ENCODE results near the gene SRSF5.

The SRSF5 gene

DNA sequence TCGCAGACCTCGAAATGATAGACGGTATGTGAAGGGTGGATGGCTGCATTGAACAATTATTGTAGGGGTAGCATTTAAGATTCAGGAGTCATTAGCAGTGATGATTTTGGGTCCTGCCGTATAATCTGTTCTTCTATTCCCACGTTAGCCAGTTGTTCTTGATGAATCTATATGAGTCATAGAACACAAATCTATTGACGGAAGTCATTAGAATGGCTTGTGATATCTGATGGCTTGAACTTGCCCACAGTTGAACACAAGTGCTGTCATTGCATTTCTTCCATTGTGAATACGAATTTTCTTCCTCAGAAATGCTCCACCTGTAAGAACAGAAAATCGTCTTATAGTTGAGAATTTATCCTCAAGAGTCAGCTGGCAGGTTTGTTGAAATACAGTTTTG is 1.9 kb downstream of the SRSF5 start:
- no peak for DNase-seq (ENCODE audit: low spot score)
- POLR2A ChIA-PET (ENCODE audit: low non-redundant PET) = interaction anchor here (0.6 kb wide), 1 partner anchor 83 kb away, joined by 3 read pairs; no protein-coding TSS in a partner anchor
- CTCF ChIA-PET = no interaction called here
- H3K27ac ChIP-seq = no peak overlapping the region
- TF ChIP-seq, protein P1, sequence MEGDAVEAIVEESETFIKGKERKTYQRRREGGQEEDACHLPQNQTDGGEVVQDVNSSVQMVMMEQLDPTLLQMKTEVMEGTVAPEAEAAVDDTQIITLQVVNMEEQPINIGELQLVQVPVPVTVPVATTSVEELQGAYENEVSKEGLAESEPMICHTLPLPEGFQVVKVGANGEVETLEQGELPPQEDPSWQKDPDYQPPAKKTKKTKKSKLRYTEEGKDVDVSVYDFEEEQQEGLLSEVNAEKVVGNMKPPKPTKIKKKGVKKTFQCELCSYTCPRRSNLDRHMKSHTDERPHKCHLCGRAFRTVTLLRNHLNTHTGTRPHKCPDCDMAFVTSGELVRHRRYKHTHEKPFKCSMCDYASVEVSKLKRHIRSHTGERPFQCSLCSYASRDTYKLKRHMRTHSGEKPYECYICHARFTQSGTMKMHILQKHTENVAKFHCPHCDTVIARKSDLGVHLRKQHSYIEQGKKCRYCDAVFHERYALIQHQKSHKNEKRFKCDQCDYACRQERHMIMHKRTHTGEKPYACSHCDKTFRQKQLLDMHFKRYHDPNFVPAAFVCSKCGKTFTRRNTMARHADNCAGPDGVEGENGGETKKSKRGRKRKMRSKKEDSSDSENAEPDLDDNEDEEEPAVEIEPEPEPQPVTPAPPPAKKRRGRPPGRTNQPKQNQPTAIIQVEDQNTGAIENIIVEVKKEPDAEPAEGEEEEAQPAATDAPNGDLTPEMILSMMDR (conservative IDR thresholded peaks at IDR 0.05; ENCODE audit: low read depth) = no peak

DNA sequence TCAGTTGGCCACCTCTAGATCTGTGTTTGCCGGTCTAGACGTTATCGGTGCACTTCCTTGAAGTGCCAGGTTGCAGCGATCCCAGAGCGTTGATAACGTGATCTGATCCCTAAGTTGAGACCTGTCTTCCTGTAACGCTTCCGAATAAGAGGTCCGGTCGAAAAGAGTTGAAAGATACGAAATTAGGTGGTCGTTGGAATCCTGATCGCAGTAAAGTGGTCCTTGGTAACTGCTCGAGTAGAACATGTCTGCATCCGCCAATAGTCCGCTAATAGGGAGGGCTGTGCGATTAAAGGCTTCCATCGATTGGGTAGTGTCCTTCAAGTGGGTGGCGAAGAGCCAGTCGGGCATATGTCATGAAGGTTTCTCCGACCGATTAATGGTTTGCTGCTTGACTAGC is 2.7 kb downstream of the SRSF5 start:
- TF ChIP-seq, protein P1 (conservative IDR thresholded peaks at IDR 0.05; ENCODE audit: low read depth) = no peak
- ChIA-PET CTCF (no interaction called here), POLR2A (ENCODE audit: low non-redundant PET) (interaction anchor here (0.6 kb wide), 1 partner anchor 84 kb away, joined by 3 read pairs; no protein-coding TSS in a partner anchor)
- H3K27ac ChIP-seq = no peak overlapping the region
- DNase-seq (ENCODE audit: low spot score) = no peak

DNA sequence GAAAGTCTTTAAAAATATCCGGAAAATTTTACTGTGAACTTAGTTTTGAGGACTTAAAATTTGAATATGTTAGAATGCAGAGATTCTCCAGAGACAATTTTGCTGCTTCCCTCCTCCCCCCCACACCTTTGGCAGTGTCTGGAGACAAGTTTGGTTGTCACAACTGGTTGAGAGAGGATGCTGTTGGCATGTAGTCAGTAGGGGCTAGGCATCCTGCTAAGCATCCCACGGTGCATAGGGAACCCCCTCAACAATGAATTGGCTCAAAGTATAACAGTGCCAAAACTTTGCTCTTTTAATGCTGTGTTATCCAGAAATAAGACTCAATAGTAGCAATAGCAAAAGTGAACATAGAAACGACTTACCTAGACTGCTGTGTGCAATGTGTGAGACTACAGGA is 3.6 kb downstream of the SRSF5 start:
- ChIA-PET CTCF (no interaction called here), POLR2A (ENCODE audit: low non-redundant PET) (no interaction called here)
- no peak for DNase-seq (ENCODE audit: low spot score)
- TF ChIP-seq, protein P1 (conservative IDR thresholded peaks at IDR 0.05; ENCODE audit: low read depth) = no peak
- no peak overlapping the region for H3K27ac ChIP-seq

DNA sequence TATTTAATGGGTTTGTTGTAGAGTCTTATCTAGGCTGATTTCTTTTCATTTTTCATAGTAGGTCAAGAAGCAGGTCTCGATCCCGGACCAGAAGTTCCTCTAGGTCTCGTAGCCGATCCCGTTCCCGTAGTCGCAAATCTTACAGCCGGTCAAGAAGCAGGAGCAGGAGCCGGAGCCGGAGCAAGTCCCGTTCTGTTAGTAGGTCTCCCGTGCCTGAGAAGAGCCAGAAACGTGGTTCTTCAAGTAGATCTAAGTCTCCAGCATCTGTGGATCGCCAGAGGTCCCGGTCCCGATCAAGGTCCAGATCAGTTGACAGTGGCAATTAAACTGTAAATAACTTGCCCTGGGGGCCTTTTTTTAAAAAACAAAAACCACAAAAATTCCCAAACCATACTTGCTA is 4.2 kb downstream of the SRSF5 start:
- TF ChIP-seq, protein P1 (conservative IDR thresholded peaks at IDR 0.05; ENCODE audit: low read depth) = no peak
- CTCF ChIA-PET = no interaction called here
- no peak overlapping the region for H3K27ac ChIP-seq
- POLR2A ChIA-PET (ENCODE audit: low non-redundant PET) = no interaction called here
- no peak for DNase-seq (ENCODE audit: low spot score)

DNA sequence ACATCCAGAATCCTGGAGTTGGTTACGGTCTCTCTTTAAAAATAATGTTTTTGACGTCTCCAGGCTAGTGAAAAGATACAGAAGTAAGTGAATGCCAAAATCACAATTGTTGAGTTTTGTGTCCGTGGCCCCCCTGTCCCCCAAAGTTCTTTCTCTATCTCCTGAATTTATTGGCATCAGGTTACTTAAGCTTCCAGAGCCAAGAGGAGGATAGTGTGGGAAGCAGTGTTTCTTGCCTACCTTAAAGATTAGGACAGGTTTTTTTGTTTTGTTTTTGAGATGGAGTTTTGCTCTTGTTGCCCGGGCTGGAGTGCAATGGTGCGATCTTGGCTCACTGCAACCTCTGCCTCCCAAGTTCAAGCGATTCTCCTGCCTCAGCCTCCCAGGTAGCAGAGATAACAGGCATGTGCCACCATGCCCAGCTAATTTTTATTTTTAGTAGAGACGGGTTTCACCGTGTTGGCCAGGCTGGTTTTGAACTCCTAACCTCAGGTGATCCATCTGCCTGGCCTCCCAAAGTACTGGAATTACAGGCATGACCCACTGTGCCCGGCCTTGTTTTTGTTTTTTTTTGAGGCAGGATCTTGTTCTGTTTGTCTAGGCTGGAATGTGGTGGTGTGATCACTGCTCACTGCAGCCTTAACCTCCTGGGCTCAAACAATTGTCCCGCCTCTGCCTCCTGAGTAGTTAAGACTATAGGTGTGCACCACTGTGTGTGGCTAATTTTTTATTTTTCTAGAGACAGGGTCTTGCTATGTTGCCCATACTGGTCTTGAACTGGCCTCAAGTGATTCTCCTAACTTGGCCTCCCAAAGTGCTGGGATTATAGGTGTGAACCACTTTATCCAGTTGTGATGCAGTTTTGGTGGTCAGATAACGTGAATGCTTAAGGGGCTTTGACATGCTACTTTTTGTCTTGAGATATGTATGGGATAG is 5.4 kb downstream of the SRSF5 start:
- no peak overlapping the region for H3K27ac ChIP-seq
- ChIA-PET CTCF (no interaction called here), POLR2A (ENCODE audit: low non-redundant PET) (no interaction called here)
- TF ChIP-seq, protein P1 (conservative IDR thresholded peaks at IDR 0.05; ENCODE audit: low read depth) = no peak
- no peak for DNase-seq (ENCODE audit: low spot score)

DNA sequence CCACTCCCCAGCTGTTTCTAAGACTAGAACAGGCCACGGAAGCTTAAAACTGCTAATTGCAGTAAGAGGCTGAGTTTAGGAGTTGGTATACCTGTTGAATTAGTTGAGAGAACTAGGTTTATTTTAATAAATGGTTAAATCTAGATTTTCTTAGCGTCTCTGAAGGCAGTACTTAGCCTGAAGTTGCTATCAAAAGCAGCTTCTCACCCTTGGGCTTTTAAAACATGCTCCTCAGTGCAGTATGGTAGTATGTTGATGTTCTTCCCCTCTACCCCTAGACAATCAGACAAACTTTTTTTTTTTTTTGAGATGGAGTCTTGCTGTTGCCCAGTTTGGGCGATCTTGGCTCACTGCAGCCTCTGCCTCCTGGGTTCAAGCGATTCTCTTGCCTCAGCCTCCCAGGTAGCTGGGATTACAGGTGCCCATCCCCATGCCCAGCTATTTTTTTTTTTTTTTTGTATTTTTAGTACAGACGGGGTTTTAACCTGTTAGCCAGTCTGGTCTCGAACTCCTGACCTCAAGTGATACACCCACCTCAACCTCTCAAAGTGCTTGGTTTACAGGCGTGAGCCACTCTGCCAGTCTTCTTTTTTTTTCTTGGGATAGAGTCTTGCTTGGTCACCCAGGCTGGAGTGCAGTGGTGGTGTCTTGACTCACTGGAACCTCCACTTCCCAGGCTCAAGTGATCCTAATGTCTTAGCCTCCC is 6.8 kb downstream of the SRSF5 start:
- H3K27ac ChIP-seq = no peak overlapping the region
- ChIA-PET CTCF (interaction anchor here (0.9 kb wide), 1 partner anchor 30 kb away, joined by 4 read pairs; no protein-coding TSS in a partner anchor), POLR2A (ENCODE audit: low non-redundant PET) (no interaction called here)
- TF ChIP-seq, protein P1 (conservative IDR thresholded peaks at IDR 0.05; ENCODE audit: low read depth) = no peak
- DNase-seq (ENCODE audit: low spot score) = no peak

Data from RWPE1 (cell line).